ENCODE data around the gene IWS1. TPM values are rescaled to one million over a fixed set of nuclear protein-coding genes. Genes with fewer than 3 reads are reported as not detected.

The IWS1 gene
- total RNA-seq, 2 experiments from 2014 or later, result 52.3 to 53.7 TPM

DNA sequence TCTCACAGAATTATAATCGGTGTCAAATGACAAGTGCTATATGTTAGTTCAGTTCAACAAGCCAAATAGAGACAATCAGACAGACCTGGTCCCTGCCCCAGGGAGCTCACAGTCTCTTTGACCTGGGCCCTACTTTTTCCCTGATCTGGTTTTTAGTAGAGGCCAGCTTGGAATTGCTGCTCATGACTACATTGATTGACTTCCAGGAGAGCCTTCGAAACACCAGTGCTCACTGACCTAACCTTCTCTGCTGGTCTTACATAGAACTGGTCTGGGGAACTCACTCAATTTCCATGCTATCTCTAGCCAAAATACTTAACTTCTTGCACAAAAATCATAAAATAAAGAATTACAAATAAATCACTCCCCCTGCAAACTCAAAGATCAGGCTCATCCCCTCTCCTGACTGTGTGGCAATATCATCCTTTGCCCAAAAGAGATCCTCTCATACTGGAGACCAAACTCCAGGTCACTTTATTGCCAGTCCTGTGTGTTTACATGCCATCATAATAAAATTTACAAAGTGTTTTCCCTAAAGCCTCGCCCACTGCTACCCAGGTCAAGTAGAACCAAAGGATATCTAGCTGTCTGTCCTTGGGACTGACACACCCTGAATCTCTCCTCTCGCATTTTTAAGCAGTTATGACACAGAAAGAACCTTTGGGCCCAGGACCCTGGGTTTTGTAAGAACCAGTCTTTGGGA lies 54.9 kb downstream of the IWS1 start:
- H3K27me3 Mint-ChIP-seq, result no peaks in the 10 kb centered on the region
- DNase-seq (no peak), ATAC-seq (no peak)
- peaks cover 9% of the 10 kb centered on the region for H3K9me3 Mint-ChIP-seq
- CTCF ChIA-PET, result interaction anchor here (1.2 to 1.4 kb wide), 2 partner anchors 8 to 18 kb away, joined by 3 to 12 read pairs; no protein-coding TSS in a partner anchor
- TF ChIP-seq, protein P1, sequence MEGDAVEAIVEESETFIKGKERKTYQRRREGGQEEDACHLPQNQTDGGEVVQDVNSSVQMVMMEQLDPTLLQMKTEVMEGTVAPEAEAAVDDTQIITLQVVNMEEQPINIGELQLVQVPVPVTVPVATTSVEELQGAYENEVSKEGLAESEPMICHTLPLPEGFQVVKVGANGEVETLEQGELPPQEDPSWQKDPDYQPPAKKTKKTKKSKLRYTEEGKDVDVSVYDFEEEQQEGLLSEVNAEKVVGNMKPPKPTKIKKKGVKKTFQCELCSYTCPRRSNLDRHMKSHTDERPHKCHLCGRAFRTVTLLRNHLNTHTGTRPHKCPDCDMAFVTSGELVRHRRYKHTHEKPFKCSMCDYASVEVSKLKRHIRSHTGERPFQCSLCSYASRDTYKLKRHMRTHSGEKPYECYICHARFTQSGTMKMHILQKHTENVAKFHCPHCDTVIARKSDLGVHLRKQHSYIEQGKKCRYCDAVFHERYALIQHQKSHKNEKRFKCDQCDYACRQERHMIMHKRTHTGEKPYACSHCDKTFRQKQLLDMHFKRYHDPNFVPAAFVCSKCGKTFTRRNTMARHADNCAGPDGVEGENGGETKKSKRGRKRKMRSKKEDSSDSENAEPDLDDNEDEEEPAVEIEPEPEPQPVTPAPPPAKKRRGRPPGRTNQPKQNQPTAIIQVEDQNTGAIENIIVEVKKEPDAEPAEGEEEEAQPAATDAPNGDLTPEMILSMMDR (IDR thresholded peaks at IDR 0.05), result no peak
- H3K36me3 Mint-ChIP-seq (ENCODE audit: low read depth), result peaks cover 25% of the 10 kb centered on the region
- H3K4me1 Mint-ChIP-seq (ENCODE audit: low read depth), result no peaks in the 10 kb centered on the region
- no peak overlapping the region for H3K27ac Mint-ChIP-seq
- POLR2A ChIA-PET, result interaction anchor here (1.0 kb wide), 1 partner anchor 9 kb away, joined by 7 read pairs; no protein-coding TSS in a partner anchor
- H3K4me3 Mint-ChIP-seq, result no peak overlapping the region
- intact Hi-C loops (cut with micrococcal nuclease), result no loop called here

DNA sequence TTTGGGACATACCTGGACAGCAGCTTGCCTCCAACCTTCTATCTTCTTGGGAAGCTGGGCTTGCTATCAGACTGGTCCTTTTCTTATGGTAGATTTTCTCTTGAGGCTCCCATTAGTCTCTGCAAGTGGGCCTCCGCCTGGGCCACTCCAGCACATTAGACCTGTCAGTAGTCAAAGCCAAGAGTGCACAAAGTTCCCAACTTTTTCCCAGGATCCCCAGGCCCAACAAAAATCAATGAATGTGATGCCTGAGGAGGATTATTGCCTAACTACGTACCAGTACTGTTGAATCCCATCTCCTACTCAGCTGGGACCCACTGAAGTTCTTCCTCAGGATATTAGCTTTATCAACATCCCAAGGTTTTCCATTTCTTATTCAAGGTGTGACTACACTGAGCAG lies 56.3 kb downstream of the IWS1 start:
- no peaks in the 10 kb centered on the region for H3K27me3 Mint-ChIP-seq
- intact Hi-C loops (cut with micrococcal nuclease), result no loop called here
- DNase-seq, result no peak

GRCh38 chr2:127469051-127469450 lies 57.2 kb downstream of the IWS1 start:
- ChIA-PET POLR2A (interaction anchor here (1.3 kb wide), 1 partner anchor 54 kb away, joined by 3 read pairs; no protein-coding TSS in a partner anchor), CTCF (interaction anchor here (1.5 kb wide), 1 partner anchor 10 kb away, joined by 9 read pairs; no protein-coding TSS in a partner anchor)
- TF ChIP-seq, protein P1 (IDR thresholded peaks at IDR 0.05), result no peak

More for the DNA sequence above, 56.3 kb downstream of the IWS1 start:
- no peak overlapping the region for H3K27ac Mint-ChIP-seq
- H3K9me3 Mint-ChIP-seq, result no peaks in the 10 kb centered on the region
- ATAC-seq, result no peak
- peaks cover 9% of the 10 kb centered on the region for H3K4me1 Mint-ChIP-seq (ENCODE audit: low read depth)
- CTCF ChIA-PET, result interaction anchor here (1.5 kb wide), 1 partner anchor 9 kb away, joined by 9 read pairs; no protein-coding TSS in a partner anchor
- POLR2A ChIA-PET, result interaction anchor here (1.3 kb wide), 1 partner anchor 55 kb away, joined by 3 read pairs; no protein-coding TSS in a partner anchor
- TF ChIP-seq, protein P1 (IDR thresholded peaks at IDR 0.05), result no peak
- H3K36me3 Mint-ChIP-seq (ENCODE audit: low read depth), result peaks cover 13% of the 10 kb centered on the region
- H3K4me3 Mint-ChIP-seq, result no peak overlapping the region

GRCh38 chr2:127465258-127465657 lies 61.0 kb downstream of the IWS1 start:
- peak; percentile 24 for DNase-seq
- no peak overlapping the region for H3K4me3 Mint-ChIP-seq
- TF ChIP-seq, protein P1 (IDR thresholded peaks at IDR 0.05), result no peak
- H3K36me3 Mint-ChIP-seq (ENCODE audit: low read depth), result peaks cover 11% of the 10 kb centered on the region
- peak; percentile 52 for ATAC-seq
- H3K27me3 Mint-ChIP-seq, result no peaks in the 10 kb centered on the region
- H3K4me1 Mint-ChIP-seq (ENCODE audit: low read depth), result peaks cover 28% of the 10 kb centered on the region
- ChIA-PET POLR2A (interaction anchor here (1.0 to 1.1 kb wide), 2 partner anchors 14 to 126 kb away, joined by 3 read pairs; no protein-coding TSS in a partner anchor), CTCF (interaction anchor here (0.9 to 1.0 kb wide), 2 partner anchors 14 to 141 kb away, joined by 4 read pairs; no protein-coding TSS in a partner anchor)
- H3K27ac Mint-ChIP-seq, result peak overlapping the region; percentile 57
- H3K9me3 Mint-ChIP-seq, result no peaks in the 10 kb centered on the region
- intact Hi-C loops (cut with micrococcal nuclease), result no loop called here

More at GRCh38 chr2:127469051-127469450, 57.2 kb downstream of the IWS1 start:
- Mint-ChIP-seq H3K4me1 (ENCODE audit: low read depth) (peaks cover 17% of the 10 kb centered on the region), H3K36me3 (ENCODE audit: low read depth) (peaks cover 10% of the 10 kb centered on the region), H3K27ac (no peak overlapping the region), H3K9me3 (no peaks in the 10 kb centered on the region), H3K4me3 (no peak overlapping the region), H3K27me3 (no peaks in the 10 kb centered on the region)
- DNase-seq (no peak), ATAC-seq (no peak)
- intact Hi-C loops (cut with micrococcal nuclease), result no loop called here
